Measurements from ENCODE around the gene NRXN3. TPM values are rescaled to one million over a fixed set of nuclear protein-coding genes. Genes with fewer than 3 reads are reported as not detected.

NRXN3 gene
- total RNA-seq, 1 donor from 2014 or later, result not detected

GRCh38 chr14:79050787-79051727 is 880.9 kb downstream of the NRXN3 start:
- intact Hi-C loops (cut with micrococcal nuclease), result no loop called here

- intact Hi-C loops (cut with micrococcal nuclease), result no loop called here
Measured at GRCh38 chr14:79051742-79052141, 881.6 kb downstream of the NRXN3 start.

- intact Hi-C loops (cut with micrococcal nuclease), result no loop called here
Measured at GRCh38 chr14:79056879-79057278, 886.7 kb downstream of the NRXN3 start.

DNA sequence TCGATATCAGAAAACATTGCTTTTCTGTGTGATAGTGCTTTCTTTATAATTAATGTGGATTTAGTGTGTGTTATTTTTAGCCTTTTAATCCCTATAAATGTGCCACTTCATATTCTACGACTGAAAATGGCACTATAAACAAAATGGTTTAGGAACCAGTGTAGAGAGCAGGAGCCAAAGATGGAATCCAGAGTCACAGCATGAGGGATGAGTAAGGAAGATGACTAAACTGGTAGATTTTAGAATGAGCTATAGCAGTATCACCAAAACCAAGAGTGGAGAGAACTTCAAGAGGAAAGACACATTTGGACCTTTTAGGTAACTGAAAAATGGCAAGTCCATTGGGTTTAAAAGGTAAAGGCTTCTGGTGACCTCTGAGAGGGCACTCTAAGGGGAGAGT is 887.2 kb downstream of the NRXN3 start:
- intact Hi-C loops (cut with micrococcal nuclease), result no loop called here

- intact Hi-C loops (cut with micrococcal nuclease), result no loop called here
Measured at GRCh38 chr14:79062226-79062625, 892.1 kb downstream of the NRXN3 start.

- intact Hi-C loops (cut with micrococcal nuclease), result no loop called here
Measured at GRCh38 chr14:79064214-79064613, 894.0 kb downstream of the NRXN3 start.

GRCh38 chr14:79074510-79074909 is 904.3 kb downstream of the NRXN3 start:
- intact Hi-C loops (cut with micrococcal nuclease), result no loop called here

DNA sequence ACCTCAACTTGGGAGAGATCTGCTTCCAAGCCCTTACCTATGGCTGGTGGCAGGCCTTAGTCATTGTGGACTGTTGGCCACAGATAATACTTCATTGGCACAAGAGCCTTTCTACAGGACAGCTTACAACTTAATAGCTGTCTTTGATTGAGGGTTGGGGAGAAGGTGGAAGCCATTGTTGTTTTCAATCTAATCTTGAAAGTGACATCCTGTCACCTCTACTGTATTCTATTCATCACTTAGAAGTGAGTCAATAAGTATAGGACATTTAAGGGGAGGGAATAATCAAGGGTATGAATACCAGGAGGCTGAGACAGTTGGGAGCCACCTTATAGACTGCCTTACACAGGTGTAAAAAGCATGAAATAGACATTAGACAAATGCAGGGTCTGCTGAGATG is 906.3 kb downstream of the NRXN3 start:
- intact Hi-C loops (cut with micrococcal nuclease), result no loop called here

DNA sequence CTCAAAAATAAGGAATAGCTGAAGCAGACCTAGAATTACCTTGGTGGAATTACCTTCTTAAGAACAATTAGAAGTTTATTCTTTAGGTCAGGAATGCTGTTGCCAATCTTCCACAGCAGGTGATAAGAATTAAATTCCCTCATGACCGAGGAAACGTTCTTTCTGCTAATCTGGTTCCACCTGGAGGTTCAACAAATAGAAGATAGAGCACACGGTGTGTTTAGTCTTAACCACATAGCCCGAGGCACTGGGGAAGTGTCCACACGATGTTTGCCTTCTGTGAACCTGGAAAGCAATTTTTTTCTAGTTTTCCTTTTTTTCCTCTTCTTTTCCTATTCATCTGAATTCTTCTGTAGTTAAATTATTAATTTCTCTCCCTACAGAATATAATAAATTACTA is 906.9 kb downstream of the NRXN3 start:
- intact Hi-C loops (cut with micrococcal nuclease), result no loop called here

DNA sequence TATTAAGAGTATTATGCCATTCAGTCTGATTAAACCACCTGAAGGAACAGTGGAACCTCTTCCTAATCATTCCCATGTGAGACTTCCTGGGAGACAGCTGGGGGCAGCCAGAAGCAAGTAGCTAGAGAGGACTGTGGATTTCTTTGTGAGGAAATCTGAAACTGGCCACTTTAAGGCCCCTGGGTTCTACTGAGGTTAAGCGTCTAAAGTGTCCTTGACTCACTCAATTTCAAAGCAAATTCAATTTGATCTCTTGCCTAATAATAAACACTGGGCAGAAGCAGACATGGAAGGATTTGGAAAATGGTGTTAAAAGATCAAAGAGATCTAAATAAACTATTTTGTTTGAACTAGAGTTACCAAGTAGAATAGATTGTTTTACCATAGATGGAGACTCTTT is 909.9 kb downstream of the NRXN3 start:
- intact Hi-C loops (cut with micrococcal nuclease), result no loop called here

GRCh38 chr14:79082883-79083282 is 912.7 kb downstream of the NRXN3 start:
- intact Hi-C loops (cut with micrococcal nuclease), result no loop called here

- intact Hi-C loops (cut with micrococcal nuclease), result no loop called here
Measured at GRCh38 chr14:79083356-79083755, 913.2 kb downstream of the NRXN3 start.

GRCh38 chr14:79084861-79085260 is 914.7 kb downstream of the NRXN3 start:
- intact Hi-C loops (cut with micrococcal nuclease), result no loop called here

GRCh38 chr14:79089576-79089975 is 919.4 kb downstream of the NRXN3 start:
- intact Hi-C loops (cut with micrococcal nuclease), result no loop called here

DNA sequence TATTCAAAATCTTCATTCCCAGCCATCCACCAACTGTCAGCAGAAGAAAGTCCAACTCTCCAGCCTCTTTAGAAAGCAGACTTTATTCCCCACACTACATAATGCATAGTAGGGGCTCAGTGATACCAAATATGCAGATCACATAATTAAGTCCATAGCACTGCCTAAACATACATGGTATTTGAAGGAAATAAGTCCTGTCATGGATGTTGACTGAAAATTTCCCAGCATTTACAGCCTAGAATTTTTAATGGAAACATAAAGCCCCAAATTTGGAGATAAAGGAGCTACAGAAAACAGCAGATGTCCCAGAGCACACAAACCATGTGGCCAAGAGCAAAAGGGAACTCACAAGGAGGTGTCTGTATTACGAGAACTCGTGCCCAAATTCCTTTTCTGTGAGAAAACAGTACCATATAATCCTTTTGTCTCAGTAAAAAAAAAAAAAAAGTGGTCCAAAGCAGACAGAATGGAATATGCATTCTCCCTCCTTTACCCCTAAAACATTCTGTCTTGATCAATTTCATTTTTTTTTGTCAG is 920.5 kb downstream of the NRXN3 start:
- intact Hi-C loops (cut with micrococcal nuclease), result no loop called here

DNA sequence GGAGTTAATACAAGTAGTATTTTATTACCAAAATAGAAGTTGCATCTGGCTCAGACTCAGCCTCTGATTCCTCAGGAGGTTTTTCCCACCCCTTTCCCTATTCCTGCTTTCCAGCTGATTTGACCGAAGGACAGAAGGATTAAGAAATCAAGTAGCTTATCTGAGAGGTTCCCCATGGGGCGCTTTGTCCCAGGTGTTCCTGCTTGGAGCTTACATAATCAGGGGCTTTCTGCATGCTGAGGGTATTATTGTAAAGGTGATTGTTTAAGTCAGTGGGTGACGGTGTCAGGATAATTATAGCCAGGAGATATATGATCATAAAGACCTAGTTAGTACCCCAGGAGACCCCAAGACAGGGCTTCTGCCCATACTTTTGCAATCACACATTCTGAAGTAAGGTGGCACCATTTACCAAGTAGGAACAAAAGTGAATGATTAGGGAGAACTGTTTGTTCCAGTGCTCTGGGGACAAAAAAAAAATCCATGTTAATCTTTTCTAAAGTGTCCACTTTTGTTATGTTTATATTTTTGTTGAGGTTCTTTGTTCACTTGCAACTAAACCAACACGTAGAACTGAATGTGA is 921.3 kb downstream of the NRXN3 start:
- intact Hi-C loops (cut with micrococcal nuclease), result no loop called here

DNA sequence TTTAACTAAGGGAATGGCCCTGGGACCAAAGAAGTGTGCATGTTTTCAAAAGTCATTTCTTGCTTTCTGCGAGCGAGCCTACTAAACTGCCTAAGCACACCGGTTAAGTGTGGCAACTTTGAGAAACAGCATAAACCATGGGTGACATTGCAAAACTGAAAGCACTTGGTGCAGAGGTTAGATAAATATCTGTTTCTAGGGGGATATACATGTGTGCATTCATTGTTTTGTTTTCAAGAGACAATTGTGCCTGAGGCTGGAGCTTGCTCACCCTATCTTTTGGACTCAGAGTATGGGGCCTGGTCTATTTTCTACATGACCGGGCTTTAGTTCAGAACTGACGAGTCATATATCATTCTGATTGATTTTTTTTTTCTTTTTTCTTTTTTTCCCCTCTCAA is 923.4 kb downstream of the NRXN3 start:
- intact Hi-C loops (cut with micrococcal nuclease), result no loop called here

GRCh38 chr14:79094951-79095350 is 924.8 kb downstream of the NRXN3 start:
- intact Hi-C loops (cut with micrococcal nuclease), result no loop called here

DNA sequence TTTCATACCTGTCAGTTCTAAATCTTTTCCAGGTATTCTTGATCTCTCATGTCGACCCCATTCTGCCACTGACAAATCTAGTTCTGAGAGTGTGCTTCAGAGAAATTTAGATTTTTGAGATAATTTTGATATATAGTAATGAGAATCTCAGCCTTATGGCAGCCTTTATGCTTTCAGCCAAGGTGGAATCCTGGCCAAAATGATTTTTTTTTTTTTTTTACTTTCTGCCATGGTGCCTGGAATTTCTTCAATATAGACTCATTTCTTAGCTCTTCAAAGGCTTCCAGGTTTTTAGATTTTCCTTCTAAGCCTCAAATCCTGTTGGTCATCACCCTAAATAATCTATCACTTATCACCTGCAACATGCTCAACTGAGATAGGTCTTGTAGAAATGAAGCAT is 926.6 kb downstream of the NRXN3 start:
- intact Hi-C loops (cut with micrococcal nuclease), result no loop called here

DNA sequence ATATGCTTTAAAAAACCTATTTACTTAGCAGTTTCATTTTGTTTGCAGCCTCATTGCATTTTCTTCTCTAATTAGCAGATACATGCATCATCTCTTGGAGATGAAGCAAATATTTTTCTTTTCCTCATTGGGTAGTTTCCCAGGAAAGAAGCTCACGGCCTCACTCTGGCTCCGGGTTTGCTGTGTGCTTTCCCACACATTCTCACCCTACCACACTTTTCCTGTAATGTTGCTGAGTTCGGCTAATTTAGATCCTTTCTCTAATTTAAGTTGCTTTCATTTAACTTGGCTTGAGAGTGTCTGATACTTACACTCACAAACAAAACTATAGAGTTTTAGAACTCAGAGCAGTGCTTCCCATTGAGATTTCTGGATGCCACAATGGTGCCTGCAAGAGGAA is 928.2 kb downstream of the NRXN3 start:
- intact Hi-C loops (cut with micrococcal nuclease), result no loop called here

- intact Hi-C loops (cut with micrococcal nuclease), result no loop called here
Measured at GRCh38 chr14:79100578-79100977, 930.4 kb downstream of the NRXN3 start.

DNA sequence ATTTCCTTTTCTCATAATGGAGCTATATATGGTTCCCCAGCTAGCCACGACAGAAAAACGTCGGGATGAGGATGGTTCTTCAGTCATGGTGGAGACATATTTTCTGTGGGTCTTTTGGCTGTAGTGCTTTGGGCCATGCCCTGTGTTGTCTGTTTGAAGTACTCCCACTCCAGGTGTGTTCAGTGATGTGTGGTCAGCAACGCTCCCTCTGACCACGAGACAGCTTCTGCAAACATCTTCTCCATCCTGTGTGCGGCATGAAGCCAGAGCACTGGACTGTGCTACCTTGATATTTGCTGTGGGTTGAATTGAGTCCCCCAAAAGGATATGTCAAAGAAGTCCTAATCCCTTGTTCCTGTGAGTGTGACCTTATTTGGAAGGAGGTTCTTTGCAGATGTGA is 931.2 kb downstream of the NRXN3 start:
- intact Hi-C loops (cut with micrococcal nuclease), result no loop called here

DNA sequence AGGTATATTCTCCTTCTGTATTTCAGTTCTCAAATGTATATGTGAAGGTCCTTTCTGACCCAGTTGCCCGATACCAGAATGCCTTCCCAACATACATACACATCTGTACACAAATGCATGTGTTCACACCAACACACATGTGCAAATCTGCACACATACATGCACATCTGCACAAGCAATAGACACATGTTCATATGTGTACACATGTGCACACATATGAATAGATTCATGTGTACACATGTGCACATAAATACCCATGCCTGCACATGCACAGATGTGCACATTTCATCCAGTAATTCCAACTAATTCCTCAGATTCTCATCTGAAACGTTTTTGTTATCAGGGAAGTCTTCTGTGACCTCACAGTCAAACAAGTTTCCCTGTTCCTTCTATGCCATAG is 933.6 kb downstream of the NRXN3 start:
- intact Hi-C loops (cut with micrococcal nuclease), result no loop called here

Data from T-helper 2 cell treated with Interferon-gamma antibody and Interleukin-4, amounts not matched to agents 100 ng/mL and 5 ng/mL, for 36 hours (primary cell).